ENCODE measurements around the gene IGF2BP2.

- TF ChIP-seq CTCF (IDR thresholded peaks at IDR 0.05) (no peak), POLR2A (IDR thresholded peaks at IDR 0.05) (no peak)
Measured at GRCh38 chr3:185831195-185831594, 6.4 kb upstream of the IGF2BP2 start.
